Ishikawa (cell line): Measurements from ENCODE around the gene ABHD16A.
A peak's percentile ranks its signal among the peaks of the same experiment; 100 is the strongest.

Experiments
- CEBPB ChIP-seq: IDR thresholded peaks from 2 replicates; pipeline ENCODE4 v1.6.1; 2012
- CREB1 ChIP-seq: IDR thresholded peaks from 2 replicates; pipeline ENCODE4 v1.6.1; 2012; ENCODE audit warnings: low read depth
- EGR1 ChIP-seq: IDR thresholded peaks from 2 replicates; pipeline ENCODE4 v1.6.1; 2012
- EP300 ChIP-seq: IDR thresholded peaks from 2 replicates; pipeline ENCODE4 v1.6.1; 2012; ENCODE audit warnings: borderline replicate concordance
- FOXM1 ChIP-seq: IDR thresholded peaks from 2 replicates; pipeline ENCODE4 v1.6.1; 2012; ENCODE audit warnings: low read depth, borderline replicate concordance
- NFIC ChIP-seq: IDR thresholded peaks from 2 replicates; pipeline ENCODE4 v1.6.1; 2012
- RAD21 ChIP-seq: IDR thresholded peaks from 2 replicates; pipeline ENCODE4 v1.6.1; 2012; ENCODE audit warnings: low read depth
- REST ChIP-seq: IDR thresholded peaks from 2 replicates; pipeline ENCODE4 v1.6.1; 2012; ENCODE audit warnings: low read depth, mild to moderate bottlenecking
- TAF1 ChIP-seq: IDR thresholded peaks from 2 replicates; pipeline ENCODE4 v1.6.1; 2012; ENCODE audit warnings: low read depth, mild to moderate bottlenecking
- TCF12 ChIP-seq: IDR thresholded peaks from 2 replicates; pipeline ENCODE4 v1.6.1; 2012; ENCODE audit warnings: low read depth
- TEAD4 ChIP-seq: IDR thresholded peaks from 2 replicates; pipeline ENCODE4 v1.6.1; 2012
- USF1 ChIP-seq: IDR thresholded peaks from 2 replicates; pipeline ENCODE4 v1.6.1; 2012
- YY1 ChIP-seq: IDR thresholded peaks from 2 replicates; pipeline ENCODE4 v1.6.1; 2012; ENCODE audit warnings: low read depth
- ZBTB7A ChIP-seq: IDR thresholded peaks from 2 replicates; pipeline ENCODE4 v1.6.1; 2012; ENCODE audit warnings: low read depth
- TF ChIP-seq, protein P1 (sequence below): IDR thresholded peaks from 2 replicates; pipeline ENCODE4 v1.6.1; 2012

Gene ABHD16A

DNA sequence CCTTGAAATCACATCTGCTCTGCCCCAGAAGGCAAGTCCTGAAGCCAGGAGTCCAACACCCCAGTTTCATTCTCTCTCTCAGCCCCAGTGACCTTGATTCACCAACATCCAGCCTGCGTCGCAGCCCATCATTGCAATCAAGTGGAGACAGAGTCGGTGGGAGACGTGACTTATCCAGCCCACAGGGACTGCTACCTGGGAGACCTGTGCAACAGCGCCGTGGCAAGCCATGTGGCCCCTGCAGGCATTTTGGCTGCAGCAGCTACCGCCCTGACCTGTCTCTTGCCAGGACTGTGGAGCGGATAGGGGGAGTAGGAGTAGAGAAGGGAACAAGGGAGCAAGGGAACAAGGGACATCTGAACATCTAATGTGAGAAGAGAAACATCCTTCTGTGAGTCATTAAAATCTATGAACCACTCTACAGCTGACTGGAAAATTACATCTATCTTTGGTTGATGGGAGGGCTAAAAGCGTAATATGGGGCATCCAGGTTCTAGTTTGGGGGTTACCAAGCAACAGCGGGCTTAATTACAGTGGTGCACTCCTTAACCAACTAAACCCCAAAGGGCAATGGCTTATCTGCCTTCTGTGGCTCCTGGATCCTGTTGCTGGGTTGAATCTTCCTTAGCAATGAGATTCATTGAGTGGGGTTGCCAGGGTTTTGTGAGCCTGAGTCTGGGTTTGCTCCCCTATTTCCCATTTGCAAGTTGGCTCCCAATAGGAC, 14.5 kb upstream of the ABHD16A start:
- TF ChIP-seq, protein P1, sequence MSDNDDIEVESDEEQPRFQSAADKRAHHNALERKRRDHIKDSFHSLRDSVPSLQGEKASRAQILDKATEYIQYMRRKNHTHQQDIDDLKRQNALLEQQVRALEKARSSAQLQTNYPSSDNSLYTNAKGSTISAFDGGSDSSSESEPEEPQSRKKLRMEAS, result no peak
- no peak for TF ChIP-seq ZBTB7A
- no peak for TF ChIP-seq YY1
- no peak for TF ChIP-seq REST
- no peak for TF ChIP-seq CREB1

DNA sequence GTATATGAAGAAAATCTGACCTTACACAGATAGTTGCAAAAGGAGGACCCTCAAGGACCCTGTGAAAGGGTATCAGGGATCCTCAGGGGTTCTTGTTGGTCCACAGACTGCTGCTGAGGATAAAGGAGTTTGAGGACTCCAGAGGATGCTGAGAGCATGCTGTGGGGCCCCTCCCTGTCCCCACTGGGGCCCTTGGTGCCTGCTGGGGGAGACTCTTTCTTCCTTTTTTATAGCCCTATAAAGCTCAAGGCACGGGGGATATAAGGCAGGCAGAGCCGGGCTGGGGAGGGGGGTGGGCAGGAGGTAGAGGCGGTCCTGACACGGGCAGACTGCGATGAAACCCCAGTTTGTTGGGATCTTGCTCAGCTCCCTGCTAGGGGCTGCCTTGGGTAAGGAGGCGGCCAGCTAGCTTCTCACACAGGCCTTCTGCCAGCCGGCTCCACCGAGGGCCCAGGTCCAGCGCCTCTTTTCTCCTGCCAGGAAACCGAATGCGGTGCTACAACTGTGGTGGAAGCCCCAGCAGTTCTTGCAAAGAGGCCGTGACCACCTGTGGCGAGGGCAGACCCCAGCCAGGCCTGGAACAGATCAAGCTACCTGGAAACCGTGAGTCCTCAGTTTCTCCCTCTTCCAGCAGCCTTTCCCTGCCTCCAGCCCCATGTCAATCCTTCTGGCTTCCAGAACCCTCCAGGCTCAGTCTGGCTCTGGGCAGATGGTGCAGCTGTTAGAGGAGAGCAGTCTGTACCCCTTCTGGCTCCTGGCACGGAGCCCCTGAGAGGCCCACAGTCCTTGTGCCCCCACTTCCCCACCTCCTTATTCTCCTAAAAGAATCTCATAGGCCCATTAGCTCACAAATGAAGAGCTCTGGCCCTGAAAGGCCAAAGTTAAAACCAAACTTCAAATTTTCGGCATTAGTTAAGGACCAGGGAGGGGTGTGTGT, 12.2 kb upstream of the ABHD16A start, which contains the start of gene LY6G6D:
Gene LY6G6D, plus strand, starts transcription at position 327 of the 937 bp plus-strand sequence. Its CDS starts 8 bp downstream, at position 335.
- TF ChIP-seq TEAD4 (no peak), TAF1 (no peak), TCF12 (no peak), YY1 (no peak), REST (no peak), EGR1 (no peak), EP300 (no peak), RAD21 (no peak)

DNA sequence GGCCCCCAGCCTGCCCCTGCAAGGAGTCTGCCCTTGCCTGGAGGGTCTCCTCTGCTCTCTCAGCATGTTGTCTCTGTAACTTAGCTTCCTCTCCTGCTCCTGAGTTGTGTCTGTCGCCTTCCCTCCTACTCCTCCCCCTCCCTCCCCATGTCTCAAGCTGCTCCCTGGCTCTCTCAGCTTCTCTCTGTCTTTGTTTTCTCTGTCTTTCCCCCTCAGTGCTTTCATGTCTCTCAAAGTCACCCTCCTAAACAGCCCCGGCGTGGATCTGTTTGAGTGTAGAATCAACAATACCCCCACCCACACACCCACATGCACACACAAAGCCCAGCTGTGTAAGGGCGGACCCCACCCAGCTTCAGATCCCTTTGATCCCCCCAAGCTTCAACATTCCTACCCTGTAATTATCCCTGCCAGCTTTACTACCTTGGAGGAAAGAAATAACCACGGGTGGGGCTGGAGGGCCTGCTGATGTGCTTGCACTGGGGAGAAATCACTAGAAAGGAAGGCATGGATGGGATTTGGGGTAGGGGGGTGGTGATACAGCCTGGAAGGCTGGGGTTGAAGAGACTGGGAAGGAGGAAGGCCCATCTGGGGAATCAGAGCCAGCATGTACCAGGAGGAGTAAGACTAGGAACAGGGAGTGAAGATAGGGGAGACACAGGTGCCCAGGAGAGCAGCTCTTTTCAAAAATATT, 11.0 kb upstream of the ABHD16A start:
- TF ChIP-seq USF1 (no peak), NFIC (no peak), TEAD4 (no peak), EP300 (no peak)

GRCh38 chr6:31713465-31713864, 10.3 kb upstream of the ABHD16A start:
- TF ChIP-seq CREB1 (no peak), EGR1 (no peak)

DNA sequence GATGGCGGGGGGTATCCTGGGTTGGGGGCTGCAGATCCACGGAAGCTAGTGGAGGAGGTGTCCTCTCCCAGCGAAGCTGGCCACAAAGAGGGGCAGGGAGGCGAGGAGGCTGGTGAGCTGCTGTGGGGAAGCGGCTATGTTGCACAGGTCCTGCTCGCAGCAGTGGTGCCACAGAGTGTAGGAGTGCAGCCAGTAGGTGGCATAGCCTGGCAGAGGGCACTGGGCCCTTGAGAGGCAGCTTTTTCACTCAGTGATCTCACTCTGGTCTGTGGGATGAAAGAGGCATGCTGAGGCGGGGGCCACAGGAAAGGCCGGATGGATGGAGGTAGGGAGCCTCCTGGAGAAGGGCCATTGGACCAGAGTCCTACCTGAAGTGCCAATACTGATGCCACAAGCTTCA, 9.2 kb upstream of the ABHD16A start:
- TF ChIP-seq TEAD4, result no peak
- no peak for TF ChIP-seq TCF12
- TF ChIP-seq RAD21, result no peak
- no peak for TF ChIP-seq YY1
- TF ChIP-seq CEBPB, result no peak
- TF ChIP-seq NFIC, result no peak
- TF ChIP-seq, protein P1, result no peak
- TF ChIP-seq FOXM1, result no peak
- TF ChIP-seq USF1, result no peak
- TF ChIP-seq TAF1, result no peak
- no peak for TF ChIP-seq EGR1
- no peak for TF ChIP-seq EP300

GRCh38 chr6:31711233-31711632, 8.1 kb upstream of the ABHD16A start:
- TF ChIP-seq USF1, result no peak
- no peak for TF ChIP-seq TEAD4
- TF ChIP-seq, protein P1, result no peak
- 0 out of 2 replicates have a peak, but pooled peaks have one; percentile 30 for TF ChIP-seq TAF1
